Measurements from ENCODE around the gene TBC1D1. TPM values are rescaled to one million over a fixed set of nuclear protein-coding genes. Genes with fewer than 3 reads are reported as not detected.

Gene TBC1D1
- total RNA-seq, 1 donor from 2014 or later = 58.5 TPM

- Mint-ChIP-seq H3K4me3 (ENCODE audit: low read depth) (no peak overlapping the region), H3K27me3 (ENCODE audit: low read depth) (no peaks in the 10 kb centered on the region), H3K36me3 (ENCODE audit: low read depth) (peaks cover 43% of the 10 kb centered on the region), H3K27ac (no peak overlapping the region), H3K4me1 (ENCODE audit: low read depth) (peaks cover 4% of the 10 kb centered on the region), H3K9me3 (no peaks in the 10 kb centered on the region)
- intact Hi-C loops (cut with micrococcal nuclease) = no loop called here
- no peak for DNase-seq (ENCODE audit: low spot score)
Observed at GRCh38 chr4:38099020-38099600, 208.2 kb downstream of the TBC1D1 start.

- Mint-ChIP-seq H3K4me1 (ENCODE audit: low read depth) (peaks cover 5% of the 10 kb centered on the region), H3K4me3 (ENCODE audit: low read depth) (no peak overlapping the region), H3K36me3 (ENCODE audit: low read depth) (peaks cover 47% of the 10 kb centered on the region), H3K9me3 (no peaks in the 10 kb centered on the region), H3K27me3 (ENCODE audit: low read depth) (no peaks in the 10 kb centered on the region), H3K27ac (no peak overlapping the region)
- intact Hi-C loops (cut with micrococcal nuclease) = no loop called here
- no peak for DNase-seq (ENCODE audit: low spot score)
Observed at GRCh38 chr4:38099908-38100407, 209.1 kb downstream of the TBC1D1 start.

GRCh38 chr4:38100474-38101255 lies 209.8 kb downstream of the TBC1D1 start:
- intact Hi-C loops (cut with micrococcal nuclease) = no loop called here
- peaks cover 45% of the 10 kb centered on the region for H3K36me3 Mint-ChIP-seq (ENCODE audit: low read depth)

GRCh38 chr4:38101563-38101962 lies 210.7 kb downstream of the TBC1D1 start:
- no peaks in the 10 kb centered on the region for H3K9me3 Mint-ChIP-seq
- H3K27me3 Mint-ChIP-seq (ENCODE audit: low read depth) = no peaks in the 10 kb centered on the region
- no peak overlapping the region for H3K4me3 Mint-ChIP-seq (ENCODE audit: low read depth)
- H3K36me3 Mint-ChIP-seq (ENCODE audit: low read depth) = peaks cover 37% of the 10 kb centered on the region
- DNase-seq (ENCODE audit: low spot score) = no peak
- intact Hi-C loops (cut with micrococcal nuclease) = no loop called here
- no peak overlapping the region for H3K27ac Mint-ChIP-seq
- H3K4me1 Mint-ChIP-seq (ENCODE audit: low read depth) = peaks cover 9% of the 10 kb centered on the region

More at GRCh38 chr4:38100474-38101255, 209.8 kb downstream of the TBC1D1 start:
- H3K4me3 Mint-ChIP-seq (ENCODE audit: low read depth) = no peak overlapping the region
- H3K27me3 Mint-ChIP-seq (ENCODE audit: low read depth) = no peaks in the 10 kb centered on the region
- peaks cover 9% of the 10 kb centered on the region for H3K4me1 Mint-ChIP-seq (ENCODE audit: low read depth)
- no peaks in the 10 kb centered on the region for H3K9me3 Mint-ChIP-seq
- no peak overlapping the region for H3K27ac Mint-ChIP-seq
- no peak for DNase-seq (ENCODE audit: low spot score)

GRCh38 chr4:38102957-38103588 lies 212.2 kb downstream of the TBC1D1 start:
- no peak overlapping the region for H3K4me3 Mint-ChIP-seq (ENCODE audit: low read depth)
- no peak overlapping the region for H3K27ac Mint-ChIP-seq
- no peaks in the 10 kb centered on the region for H3K9me3 Mint-ChIP-seq
- intact Hi-C loops (cut with micrococcal nuclease) = no loop called here
- peaks cover 42% of the 10 kb centered on the region for H3K36me3 Mint-ChIP-seq (ENCODE audit: low read depth)
- no peak for DNase-seq (ENCODE audit: low spot score)
- peaks cover 9% of the 10 kb centered on the region for H3K4me1 Mint-ChIP-seq (ENCODE audit: low read depth)
- H3K27me3 Mint-ChIP-seq (ENCODE audit: low read depth) = no peaks in the 10 kb centered on the region

- Mint-ChIP-seq H3K27ac (no peak overlapping the region), H3K9me3 (no peaks in the 10 kb centered on the region), H3K27me3 (ENCODE audit: low read depth) (no peaks in the 10 kb centered on the region), H3K4me3 (ENCODE audit: low read depth) (no peak overlapping the region), H3K36me3 (ENCODE audit: low read depth) (peaks cover 29% of the 10 kb centered on the region), H3K4me1 (ENCODE audit: low read depth) (peaks cover 5% of the 10 kb centered on the region)
- no peak for DNase-seq (ENCODE audit: low spot score)
- intact Hi-C loops (cut with micrococcal nuclease) = no loop called here
Observed at GRCh38 chr4:38105475-38106220, 214.8 kb downstream of the TBC1D1 start.

- H3K4me3 Mint-ChIP-seq (ENCODE audit: low read depth) = no peak overlapping the region
- intact Hi-C loops (cut with micrococcal nuclease) = no loop called here
- peaks cover 26% of the 10 kb centered on the region for H3K36me3 Mint-ChIP-seq (ENCODE audit: low read depth)
- H3K4me1 Mint-ChIP-seq (ENCODE audit: low read depth) = peaks cover 5% of the 10 kb centered on the region
- no peaks in the 10 kb centered on the region for H3K9me3 Mint-ChIP-seq
- DNase-seq (ENCODE audit: low spot score) = no peak
- no peaks in the 10 kb centered on the region for H3K27me3 Mint-ChIP-seq (ENCODE audit: low read depth)
- H3K27ac Mint-ChIP-seq = no peak overlapping the region
Observed at GRCh38 chr4:38106311-38106710, 215.4 kb downstream of the TBC1D1 start.

- no peak overlapping the region for H3K27ac Mint-ChIP-seq
- DNase-seq (ENCODE audit: low spot score) = no peak
- H3K9me3 Mint-ChIP-seq = no peaks in the 10 kb centered on the region
- H3K27me3 Mint-ChIP-seq (ENCODE audit: low read depth) = no peaks in the 10 kb centered on the region
- H3K36me3 Mint-ChIP-seq (ENCODE audit: low read depth) = peaks cover 26% of the 10 kb centered on the region
- no peak overlapping the region for H3K4me3 Mint-ChIP-seq (ENCODE audit: low read depth)
- peaks cover 5% of the 10 kb centered on the region for H3K4me1 Mint-ChIP-seq (ENCODE audit: low read depth)
- intact Hi-C loops (cut with micrococcal nuclease) = no loop called here
Observed at GRCh38 chr4:38106886-38107514, 216.1 kb downstream of the TBC1D1 start.

GRCh38 chr4:38107818-38108217 lies 216.9 kb downstream of the TBC1D1 start:
- Mint-ChIP-seq H3K9me3 (no peaks in the 10 kb centered on the region), H3K27ac (no peak overlapping the region), H3K36me3 (ENCODE audit: low read depth) (peaks cover 25% of the 10 kb centered on the region), H3K27me3 (ENCODE audit: low read depth) (no peaks in the 10 kb centered on the region), H3K4me3 (ENCODE audit: low read depth) (no peak overlapping the region), H3K4me1 (ENCODE audit: low read depth) (peaks cover 5% of the 10 kb centered on the region)
- intact Hi-C loops (cut with micrococcal nuclease) = no loop called here
- no peak for DNase-seq (ENCODE audit: low spot score)

- H3K27me3 Mint-ChIP-seq (ENCODE audit: low read depth) = no peaks in the 10 kb centered on the region
- peaks cover 5% of the 10 kb centered on the region for H3K4me1 Mint-ChIP-seq (ENCODE audit: low read depth)
- H3K36me3 Mint-ChIP-seq (ENCODE audit: low read depth) = peaks cover 14% of the 10 kb centered on the region
- intact Hi-C loops (cut with micrococcal nuclease) = no loop called here
- no peaks in the 10 kb centered on the region for H3K9me3 Mint-ChIP-seq
- no peak overlapping the region for H3K27ac Mint-ChIP-seq
- no peak for DNase-seq (ENCODE audit: low spot score)
- H3K4me3 Mint-ChIP-seq (ENCODE audit: low read depth) = no peak overlapping the region
Observed at GRCh38 chr4:38109370-38109769, 218.5 kb downstream of the TBC1D1 start.

- Mint-ChIP-seq H3K27ac (no peak overlapping the region), H3K27me3 (ENCODE audit: low read depth) (no peaks in the 10 kb centered on the region), H3K4me3 (ENCODE audit: low read depth) (no peak overlapping the region), H3K36me3 (ENCODE audit: low read depth) (peaks cover 16% of the 10 kb centered on the region), H3K4me1 (ENCODE audit: low read depth) (peaks cover 6% of the 10 kb centered on the region), H3K9me3 (no peaks in the 10 kb centered on the region)
- DNase-seq (ENCODE audit: low spot score) = no peak
- intact Hi-C loops (cut with micrococcal nuclease) = no loop called here
Observed at GRCh38 chr4:38109896-38110295, 219.0 kb downstream of the TBC1D1 start.

- Mint-ChIP-seq H3K27ac (no peak overlapping the region), H3K9me3 (no peaks in the 10 kb centered on the region), H3K36me3 (ENCODE audit: low read depth) (peaks cover 14% of the 10 kb centered on the region), H3K4me3 (ENCODE audit: low read depth) (no peak overlapping the region), H3K4me1 (ENCODE audit: low read depth) (peaks cover 1% of the 10 kb centered on the region), H3K27me3 (ENCODE audit: low read depth) (no peaks in the 10 kb centered on the region)
- DNase-seq (ENCODE audit: low spot score) = no peak
- intact Hi-C loops (cut with micrococcal nuclease) = no loop called here
Observed at GRCh38 chr4:38111024-38111423, 220.1 kb downstream of the TBC1D1 start.
